Measurements from ENCODE around the gene BABAM2.
"Not testable (repeated sequence)": the region's sequence is repeated elsewhere in the genome, so short reads cannot be mapped to it uniquely, and the experiment has no call there.

The BABAM2 gene

GRCh38 chr2:27954221-27954673, 63.7 kb downstream of the BABAM2 start:
- DNase-seq, result peak; percentile 76

DNA sequence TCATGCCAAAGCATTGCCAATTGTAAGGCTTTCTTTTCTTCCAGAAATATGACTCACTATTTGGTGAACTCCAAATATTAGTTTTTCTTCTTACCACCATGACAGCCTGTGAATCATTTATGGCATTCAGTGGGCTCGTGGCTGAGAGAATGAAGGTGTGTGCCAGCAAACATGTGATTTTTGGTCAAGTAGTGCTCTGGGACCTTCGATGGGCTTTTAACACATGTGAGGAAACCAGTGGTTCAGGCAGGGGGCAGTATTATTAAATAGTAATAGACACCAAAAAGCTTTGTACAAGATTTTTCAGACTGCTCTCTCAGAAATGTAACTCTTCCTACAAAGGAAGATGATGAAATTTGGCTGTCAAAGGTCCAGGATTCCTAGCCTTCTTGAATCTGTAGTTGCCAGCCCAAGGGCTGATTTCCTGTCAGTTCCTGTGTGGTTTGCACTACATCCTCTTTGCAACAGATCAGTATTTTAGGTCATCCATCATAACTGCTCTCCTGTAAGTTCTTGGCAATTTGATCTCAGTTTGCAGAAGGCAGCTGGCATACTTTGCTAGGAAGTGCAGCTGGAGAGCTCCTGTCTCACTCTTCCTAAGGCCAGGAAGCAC, 64.3 kb downstream of the BABAM2 start:
- DNase-seq, result peak; percentile 33

DNA sequence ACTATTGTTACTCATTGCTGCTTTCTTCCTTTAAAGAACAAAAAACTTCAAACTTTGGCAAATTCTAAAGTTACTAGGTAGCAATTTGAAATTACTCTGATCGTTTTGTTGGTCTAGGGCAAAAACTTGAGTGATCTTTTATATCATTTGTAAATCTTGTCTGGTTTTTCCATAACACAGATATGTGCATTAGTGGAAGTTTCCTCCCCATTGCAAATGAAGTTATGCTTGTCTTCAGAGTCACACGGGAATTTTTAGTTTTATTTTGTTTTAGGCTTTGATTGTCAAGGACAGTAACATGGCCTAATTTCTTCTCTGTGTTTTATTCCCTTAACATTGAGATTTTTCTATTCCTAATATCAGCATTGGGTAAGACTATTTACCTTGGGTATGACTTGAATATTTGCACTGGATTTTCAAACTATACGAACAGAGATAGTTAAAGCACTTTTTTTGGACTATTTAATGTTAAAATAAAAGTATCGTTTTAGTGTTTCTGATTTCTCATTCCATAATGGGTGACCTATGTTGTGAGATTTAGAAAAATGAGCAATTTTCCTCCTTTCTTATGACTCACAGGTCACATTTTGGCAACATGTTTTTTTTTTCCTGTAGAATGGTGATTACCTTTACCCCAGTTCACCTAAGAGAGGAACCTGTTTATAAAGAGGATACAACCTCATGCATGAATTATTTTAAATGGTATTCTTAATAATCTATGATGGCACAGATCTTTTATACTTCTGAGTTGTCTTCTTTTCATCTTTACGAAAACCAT, 65.0 kb downstream of the BABAM2 start:
- no peak for DNase-seq

- DNase-seq, result no peak
These were observed 66.4 kb downstream of the BABAM2 start for GRCh38 chr2:27956888-27957287.

GRCh38 chr2:27958711-27959378, 68.3 kb downstream of the BABAM2 start:
- DNase-seq, result no peak

DNA sequence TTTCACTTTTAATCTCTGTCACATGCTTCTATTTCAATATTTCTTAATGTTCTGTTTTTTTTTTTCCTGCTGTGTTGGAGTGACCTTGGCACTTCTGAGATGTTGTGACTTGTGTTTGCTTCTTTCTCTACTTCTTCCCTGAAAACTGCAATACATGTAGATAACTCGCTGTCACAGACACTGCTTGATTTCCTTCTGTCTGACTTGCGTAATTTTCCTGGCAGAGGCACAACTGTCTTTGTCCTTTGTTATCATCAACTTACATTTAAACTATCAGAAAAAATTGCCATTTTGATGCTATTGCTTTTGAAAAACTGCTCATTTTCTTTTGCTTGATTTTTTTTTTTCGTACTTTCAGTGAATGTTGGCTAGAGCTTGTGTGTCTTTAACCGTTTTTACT, 69.0 kb downstream of the BABAM2 start:
- no peak for DNase-seq

DNA sequence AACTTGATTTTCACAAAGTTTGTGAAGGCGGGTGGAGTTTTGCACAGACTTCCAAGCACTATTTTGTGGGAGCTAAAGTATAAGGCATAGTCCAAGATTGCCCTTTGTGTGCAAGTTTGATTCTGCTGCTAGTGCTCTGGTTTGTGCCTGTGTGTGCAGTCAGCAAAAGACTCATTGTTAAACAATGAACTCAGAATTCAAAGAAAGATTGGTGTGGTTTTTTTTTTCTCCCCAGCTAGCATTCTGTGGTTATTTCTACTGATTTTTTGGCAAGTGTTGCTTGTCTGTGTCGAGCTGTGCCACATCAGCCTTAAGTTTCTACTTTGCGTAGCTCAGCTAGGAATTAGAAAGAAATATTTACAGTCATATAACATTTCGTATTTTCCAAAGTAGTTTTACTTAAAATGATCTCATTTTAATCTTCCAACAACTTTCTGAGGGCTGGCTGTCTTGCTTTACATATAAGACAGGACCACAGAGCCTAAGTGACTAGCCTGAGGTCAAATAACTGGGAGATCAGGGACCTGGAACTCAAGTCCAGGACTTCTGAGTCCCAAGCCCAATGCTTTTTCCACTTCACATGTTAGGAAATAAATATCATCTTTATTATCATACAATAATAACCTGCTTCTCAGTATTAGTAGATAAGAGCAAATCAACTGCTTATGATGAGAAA, 69.8 kb downstream of the BABAM2 start:
- DNase-seq, result no peak

DNA sequence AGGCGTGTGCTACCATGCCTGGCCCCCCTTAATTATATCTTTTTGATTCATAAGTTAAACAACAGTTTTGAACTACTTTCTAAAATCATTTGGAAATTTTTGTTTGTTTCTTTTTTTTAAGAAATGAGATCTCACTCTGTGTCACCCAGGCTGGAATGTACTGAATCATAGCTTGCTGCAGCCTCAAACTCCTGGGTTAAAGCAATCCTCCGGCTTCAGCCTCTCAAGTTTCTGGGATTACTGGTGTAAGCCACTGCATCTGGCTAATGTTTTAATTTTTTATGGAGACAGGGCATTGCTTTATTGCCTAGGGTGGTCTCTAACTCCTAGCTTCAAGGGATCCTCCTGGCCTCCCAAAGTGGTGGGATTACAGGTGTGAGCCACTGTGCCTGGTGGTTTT, 71.5 kb downstream of the BABAM2 start:
- no peak for DNase-seq

DNA sequence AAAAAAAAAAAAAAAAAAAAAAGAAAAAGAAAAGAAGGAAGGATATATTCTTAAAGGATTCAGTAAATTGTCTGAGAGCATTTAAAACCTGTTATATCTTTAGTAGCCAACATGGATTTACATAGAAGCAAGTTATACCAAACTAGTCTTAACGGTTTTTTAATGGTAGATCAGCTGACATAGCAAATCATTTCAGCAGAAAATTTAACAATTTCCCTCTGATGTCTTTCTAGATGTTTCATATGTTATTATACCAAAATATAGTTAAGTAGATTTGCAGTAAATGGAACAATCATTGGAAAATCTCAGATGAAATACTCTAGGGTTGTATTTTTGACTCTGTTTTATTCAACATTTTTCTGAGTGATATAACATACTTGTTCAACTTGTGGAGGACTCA, 72.9 kb downstream of the BABAM2 start:
- no peak for DNase-seq

GRCh38 chr2:27964067-27964466, 73.5 kb downstream of the BABAM2 start:
- DNase-seq, result no peak

GRCh38 chr2:27965841-27966240, 75.3 kb downstream of the BABAM2 start:
- DNase-seq, result no peak

DNA sequence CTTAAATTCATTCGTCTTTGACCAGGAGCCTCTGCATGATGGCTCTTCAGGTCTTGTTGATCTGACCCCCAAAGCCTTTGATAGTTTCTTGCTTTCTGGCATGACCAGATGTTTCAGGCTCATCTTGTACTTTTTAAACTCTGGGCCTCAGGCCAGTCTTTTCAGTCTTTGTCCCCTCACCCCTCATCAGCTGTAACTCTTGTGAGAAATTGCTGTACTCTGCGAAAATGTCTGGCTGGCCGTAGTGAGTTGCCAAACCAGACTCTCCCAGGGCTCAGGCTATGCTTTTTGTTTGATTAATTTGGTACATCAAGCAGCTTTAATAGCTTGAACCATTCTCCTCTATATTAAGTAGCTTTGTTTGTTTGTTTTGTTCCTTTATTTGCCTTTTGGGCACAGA, 75.9 kb downstream of the BABAM2 start:
- DNase-seq, result no peak

DNA sequence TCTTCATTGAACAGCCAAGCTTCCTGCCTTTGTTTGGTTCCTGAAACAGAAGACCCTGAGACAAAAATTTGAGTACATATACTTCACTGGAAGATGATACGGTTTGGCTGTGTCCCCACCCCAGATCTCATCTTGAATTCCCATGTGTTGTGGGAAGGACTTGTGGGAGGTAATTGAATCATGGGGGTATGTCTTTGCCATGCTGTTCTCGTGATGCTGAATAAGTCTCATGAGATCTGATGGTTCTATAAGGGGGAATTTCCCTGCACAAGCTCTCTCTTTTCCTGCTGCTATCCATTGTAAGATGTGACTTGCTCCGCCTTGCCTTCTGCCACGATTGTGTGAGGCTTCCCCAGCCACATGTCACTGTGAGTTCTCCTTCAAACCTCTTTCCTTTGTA, 76.5 kb downstream of the BABAM2 start:
- DNase-seq, result no peak

DNA sequence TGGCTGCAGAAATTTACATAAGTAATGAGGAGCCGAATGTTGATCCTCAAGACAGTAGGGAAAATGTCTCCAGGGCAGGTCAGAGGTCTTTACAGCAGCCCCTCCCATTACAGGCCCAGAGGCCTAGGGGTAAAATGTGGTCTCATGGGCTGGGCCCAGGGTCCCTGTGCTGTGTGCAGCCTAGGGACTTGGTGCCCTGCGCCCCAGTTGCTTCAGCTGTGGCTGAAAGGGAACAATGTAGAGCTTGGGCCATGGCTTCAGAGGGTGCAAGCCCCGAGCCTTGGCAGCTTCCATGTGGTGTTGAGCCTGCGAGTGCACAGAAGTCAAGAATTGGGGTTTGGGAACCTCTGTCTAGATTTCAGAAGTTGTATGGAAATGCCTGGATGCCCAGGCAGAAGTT, 77.5 kb downstream of the BABAM2 start:
- DNase-seq, result not testable (repeated sequence)

GRCh38 chr2:27968957-27969356, 78.4 kb downstream of the BABAM2 start:
- not testable (repeated sequence) for DNase-seq

GRCh38 chr2:27972311-27972710, 81.8 kb downstream of the BABAM2 start:
- no peak for DNase-seq

DNA sequence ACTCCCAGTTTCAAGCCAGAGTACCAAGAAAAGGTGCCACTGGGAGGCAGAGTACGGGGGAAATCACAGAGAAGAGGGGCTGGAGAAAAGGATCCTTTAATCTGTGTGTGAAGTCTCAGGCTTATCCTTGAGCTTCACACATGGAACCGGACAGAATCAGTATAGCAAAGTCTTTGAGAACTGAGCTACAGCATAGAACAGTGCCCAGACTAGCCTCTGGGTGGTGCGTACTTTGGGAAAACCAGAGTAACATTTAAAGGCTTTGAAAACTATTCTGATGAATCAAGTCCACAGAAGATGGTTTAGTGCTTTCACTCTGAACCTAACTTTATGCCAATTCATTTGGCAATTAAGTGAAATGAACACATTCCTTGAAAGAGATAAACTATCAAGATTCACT, 83.1 kb downstream of the BABAM2 start:
- DNase-seq, result no peak

DNA sequence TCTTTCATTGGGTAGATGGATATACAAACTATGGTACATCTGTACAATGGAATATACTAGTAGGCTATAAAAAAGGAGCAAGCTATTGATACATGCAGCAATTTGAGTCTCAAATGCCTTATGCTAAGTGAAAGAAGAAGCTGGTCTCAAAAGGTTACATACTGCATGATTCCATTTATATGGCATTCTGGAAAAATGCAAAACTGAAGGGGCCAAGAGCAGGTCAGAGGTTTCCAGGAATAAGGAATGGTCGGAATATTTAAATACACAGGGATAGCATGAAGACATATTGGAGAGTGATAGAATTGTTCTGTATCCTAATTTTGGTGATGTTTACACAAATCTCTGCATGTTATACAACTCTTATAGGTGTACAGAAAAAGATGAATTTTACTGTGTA, 85.8 kb downstream of the BABAM2 start:
- DNase-seq, result no peak

GRCh38 chr2:27977731-27978312, 87.3 kb downstream of the BABAM2 start:
- no peak for DNase-seq

DNA sequence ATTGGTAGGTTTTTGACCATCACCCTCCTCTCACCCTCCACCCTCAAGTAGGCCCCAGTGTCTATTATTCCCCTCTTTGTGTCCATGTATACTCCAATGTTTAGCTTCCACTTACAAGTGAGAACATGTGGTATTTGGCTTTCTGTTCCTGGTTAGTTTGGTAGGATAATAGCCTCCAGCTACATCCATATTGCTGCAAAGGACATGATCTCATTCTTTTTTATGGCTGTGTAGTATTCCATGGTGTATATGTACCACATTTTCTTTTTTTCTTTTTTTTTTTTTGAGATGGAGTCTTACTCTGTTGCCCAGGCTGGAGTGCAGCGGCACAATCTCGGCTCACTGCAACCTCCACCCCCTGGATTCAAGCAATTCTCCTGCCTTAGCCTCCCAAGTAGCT, 88.2 kb downstream of the BABAM2 start:
- not testable (repeated sequence) for DNase-seq

GRCh38 chr2:27980242-27980641, 89.7 kb downstream of the BABAM2 start:
- DNase-seq, result no peak

- no peak for DNase-seq
These were observed 93.6 kb downstream of the BABAM2 start for GRCh38 chr2:27984153-27984552.

DNA sequence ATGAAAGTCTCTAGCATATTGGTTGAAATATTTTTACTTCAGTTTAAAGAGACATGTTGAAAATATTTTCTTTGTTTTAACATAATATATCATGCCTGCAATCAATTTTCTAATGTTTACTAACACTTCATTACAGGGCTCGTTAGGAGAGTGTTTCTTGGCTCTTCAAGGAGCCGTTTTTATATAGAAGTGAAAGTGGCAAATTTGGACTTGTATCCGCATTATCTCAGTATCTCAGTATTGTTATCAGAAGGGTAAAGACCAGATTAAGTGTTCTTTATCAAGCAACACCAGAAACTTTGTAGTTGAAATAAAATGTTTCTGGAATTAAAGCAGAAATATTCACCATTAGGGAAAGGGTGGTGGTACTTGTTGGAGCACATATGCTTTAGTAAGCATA, 97.8 kb downstream of the BABAM2 start:
- DNase-seq, result no peak
